ENCODE results near the gene RBM4B. TPM values are rescaled to one million over a fixed set of nuclear protein-coding genes. Genes with fewer than 3 reads are reported as not detected.

Gene RBM4B
- total and polyA plus RNA-seq, 2 of the 13 experiments (the other 11 are each of a cell fraction or from before 2014, with no cell fraction given): 25.8 to 32.4 TPM

GRCh38 chr11:66631883-66632282 is 45.8 kb downstream of the RBM4B start (continued):
- no peak for TF ChIP-seq HNRNPK (IDR thresholded peaks at IDR 0.05; ENCODE audit: low read depth, low read length, poor library complexity, severe bottlenecking)
- TF ChIP-seq RFX3 (CRISPR knock-in tag; IDR thresholded peaks at IDR 0.05): no peak
- TF ChIP-seq, protein P1, sequence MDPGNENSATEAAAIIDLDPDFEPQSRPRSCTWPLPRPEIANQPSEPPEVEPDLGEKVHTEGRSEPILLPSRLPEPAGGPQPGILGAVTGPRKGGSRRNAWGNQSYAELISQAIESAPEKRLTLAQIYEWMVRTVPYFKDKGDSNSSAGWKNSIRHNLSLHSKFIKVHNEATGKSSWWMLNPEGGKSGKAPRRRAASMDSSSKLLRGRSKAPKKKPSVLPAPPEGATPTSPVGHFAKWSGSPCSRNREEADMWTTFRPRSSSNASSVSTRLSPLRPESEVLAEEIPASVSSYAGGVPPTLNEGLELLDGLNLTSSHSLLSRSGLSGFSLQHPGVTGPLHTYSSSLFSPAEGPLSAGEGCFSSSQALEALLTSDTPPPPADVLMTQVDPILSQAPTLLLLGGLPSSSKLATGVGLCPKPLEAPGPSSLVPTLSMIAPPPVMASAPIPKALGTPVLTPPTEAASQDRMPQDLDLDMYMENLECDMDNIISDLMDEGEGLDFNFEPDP (CRISPR knock-in tag; conservative IDR thresholded peaks at IDR 0.05): no peak
- TF ChIP-seq PRDM4 (CRISPR knock-in tag; IDR thresholded peaks at IDR 0.05; ENCODE audit: borderline replicate concordance): no peak
- no peak for TF ChIP-seq EED (CRISPR knock-in tag; IDR thresholded peaks at IDR 0.05)

GRCh38 chr11:66629356-66629755 is 48.3 kb downstream of the RBM4B start:
- 95% methylated on average over 2 of the region's 2 CpGs for WGBS (ENCODE audit: low lambda C conversion rate)
- POLR2A ChIA-PET: interaction anchor here (0.9 to 2.8 kb wide), 4 partner anchors 9 to 13 kb away, joined by 4 to 19 read pairs (median 8); partner anchors contain the start of genes RBM14 and RBM4
- H3K79me2 ChIP-seq (ENCODE audit: insufficient read depth, low read length): peaks cover 91% of the 10 kb centered on the region

More at GRCh38 chr11:66629356-66629755, 48.3 kb downstream of the RBM4B start:
- FAIRE-seq (no peak), DNase-seq (ENCODE audit: low spot score) (no peak), ATAC-seq (no peak)
- H3K36me3 ChIP-seq (replicated peaks in 1 of 2; ENCODE audit: control insufficient read depth in 1 of 2, insufficient read depth in 2 of 2, low read length in 2 of 2): peaks cover 34 to 56% of the 10 kb centered on the region in 2 experiments
- intact Hi-C loops (cut with micrococcal nuclease; ENCODE audit: unreplicated experiment) (no loop called here), in situ Hi-C loops (cut with HindIII; ENCODE audit: extremely low pct_ligation_motif_present, low pct_unique_long_range_greater_than_20kb) (no loop called here)
- H3K27me3 ChIP-seq (ENCODE audit: control insufficient read depth in 1 of 2, insufficient read depth in 2 of 2, low read length in 2 of 2): no peaks in the 10 kb centered on the region
- H2AFZ ChIP-seq (ENCODE audit: low read length): no peak overlapping the region
- no peak overlapping the region for H3K9ac ChIP-seq (ENCODE audit: insufficient read depth, low read depth, low read length)
- CTCF ChIA-PET (ENCODE audit: low intra/inter-chr PET ratio, low total read pairs): no interaction called here
- BruUV-seq (replicated peaks): no TSS peak
- H3K4me2 ChIP-seq (ENCODE audit: low read depth, low read length): no peak overlapping the region
- H4K20me1 ChIP-seq (ENCODE audit: insufficient read depth, low read length): peaks cover 22% of the 10 kb centered on the region
- 0 out of 2 replicates have a peak, but pooled peaks have one; percentile 26 for TF ChIP-seq POLR2AphosphoS2 (IDR thresholded peaks at IDR 0.05; ENCODE audit: low read depth, low read length)
- peak; percentile 63; the same call in 1 of the 2 replicates for TF ChIP-seq ATF7 (IDR thresholded peaks at IDR 0.05)
- no peak for TF ChIP-seq ATF7 (CRISPR knock-in tag; IDR thresholded peaks at IDR 0.05)
- TF ChIP-seq, protein P2, sequence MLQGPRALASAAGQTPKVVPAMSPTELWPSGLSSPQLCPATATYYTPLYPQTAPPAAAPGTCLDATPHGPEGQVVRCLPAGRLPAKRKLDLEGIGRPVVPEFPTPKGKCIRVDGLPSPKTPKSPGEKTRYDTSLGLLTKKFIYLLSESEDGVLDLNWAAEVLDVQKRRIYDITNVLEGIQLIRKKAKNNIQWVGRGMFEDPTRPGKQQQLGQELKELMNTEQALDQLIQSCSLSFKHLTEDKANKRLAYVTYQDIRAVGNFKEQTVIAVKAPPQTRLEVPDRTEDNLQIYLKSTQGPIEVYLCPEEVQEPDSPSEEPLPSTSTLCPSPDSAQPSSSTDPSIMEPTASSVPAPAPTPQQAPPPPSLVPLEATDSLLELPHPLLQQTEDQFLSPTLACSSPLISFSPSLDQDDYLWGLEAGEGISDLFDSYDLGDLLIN (CRISPR knock-in tag; IDR thresholded peaks at IDR 0.05; ENCODE audit: borderline replicate concordance): no peak
- no peaks in the 10 kb centered on the region; the same call in 1 of the 2 replicates for H3K4me1 ChIP-seq (ENCODE audit: insufficient read depth, low read length)
- H3K4me3 ChIP-seq (replicated peaks in 1 of 3; ENCODE audit: insufficient read depth in 1 of 3, low read depth in 2 of 3, low read length in 3 of 3): no peak overlapping the region
- no peak overlapping the region for H3K27ac ChIP-seq (ENCODE audit: extremely low read length, insufficient read depth, low read length)
- no peaks in the 10 kb centered on the region for H3K9me3 ChIP-seq (ENCODE audit: low read length)

Measured in HepG2 (cell line).